GM12891 (cell line): ENCODE results near the gene CBFA2T2.

ENCODE experiments used
- POLR2A ChIP-seq: IDR thresholded peaks from 2 replicates; pipeline ENCODE4 v1.6.1; 2011; ENCODE audit warnings: low read depth, low read length, control low read depth
- POLR2AphosphoS5 ChIP-seq: IDR thresholded peaks from 2 replicates; pipeline ENCODE4 v1.6.1; 2011; ENCODE audit warnings: low read depth, low read length, control low read depth
- SPI1 ChIP-seq: IDR thresholded peaks from 2 replicates; pipeline ENCODE4 v1.6.1; 2011; ENCODE audit warnings: low read depth, low read length, control low read depth
- TAF1 ChIP-seq: IDR thresholded peaks from 2 replicates; pipeline ENCODE4 v1.6.1; 2011; ENCODE audit warnings: low read depth, low read length, control low read depth

- TF ChIP-seq POLR2A (no peak), POLR2AphosphoS5 (no peak), SPI1 (no peak), TAF1 (no peak)
These were observed 46.8 kb upstream of the CBFA2T2 start for GRCh38 chr20:33443006-33443511.
